B cell (primary cell): Measurements from ENCODE around the gene SLC23A3. TPM values are rescaled to one million over a fixed set of nuclear protein-coding genes. Genes with fewer than 3 reads are reported as not detected.

ENCODE experiments used
- ATAC-seq: fragments of 200-7000 bp; cut with Tn5 transposase; one replicate; pipeline ENCODE4 v1.10.0; 2021; ENCODE audit warnings: low read depth, mild to moderate bottlenecking, moderate number of reproducible peaks, moderate library complexity
- CTCF ChIA-PET: fragments of 350-600 bp; sonication (Branson Sonifier 250); formaldehyde crosslinking; loops from one replicate; lab custom pipeline; 2021; ENCODE audit warnings: antibody characterized with exemption, inconsistent platforms; lab: Charles Lee
- POLR2A ChIA-PET: fragments of 350-600 bp; sonication (Branson Sonifier 250); formaldehyde crosslinking; loops from one replicate; lab custom pipeline; 2021; ENCODE audit warnings: antibody characterized with exemption; lab: Charles Lee
- DNase-seq: peaks from one replicate; pipeline ENCODE4 v3.0.0; 2013
- H2AFZ ChIP-seq: 2 replicates; pipeline ENCODE4 v1.6.1; 2012; ENCODE audit warnings: mild to moderate bottlenecking, low read depth, low read length; ENCODE audit not compliant: insufficient read depth, poor library complexity, severe bottlenecking
- H3K27ac ChIP-seq, 2 donors: 1 replicate in 1 of 2; 2 replicates in 1 of 2; pipeline ENCODE4 v1.5.1; 2012 to 2013; ENCODE audit warnings: low read length in 2 of 2, mild to moderate bottlenecking in 2 of 2, moderate library complexity in 1 of 2
- H3K27me3 ChIP-seq, 4 experiments: fragments of 200-600 bp in 1 of 4; sonication (generic) in 1 of 4; replicated peaks in 1 of 4; 1 replicate in 2 of 4; 2 replicates in 2 of 4; pipeline versions ENCODE4 v1.6.1 to v1.7.0; 2013 to 2016; ENCODE audit warnings: low read length in 3 of 4, mild to moderate bottlenecking in 2 of 4, mixed read lengths in 1 of 4, moderate library complexity in 1 of 4; ENCODE audit not compliant: insufficient read depth in 4 of 4, control insufficient read depth in 3 of 4; ENCODE audit errors: control extremely low read depth in 1 of 4
- H3K36me3 ChIP-seq, 2 experiments: replicated peaks in 1 of 2; 1 replicate in 1 of 2; 2 replicates in 1 of 2; pipeline versions ENCODE4 v1.6.1 to v1.7.1; 2013; ENCODE audit warnings: low read length in 1 of 2; ENCODE audit not compliant: insufficient read depth in 2 of 2, control insufficient read depth in 1 of 2; ENCODE audit errors: control extremely low read depth in 1 of 2, extremely low read depth in 1 of 2
- H3K4me1 ChIP-seq, 2 donors: fragments of 200-600 bp in 1 of 2; sonication (generic) in 1 of 2; 1 replicate in 1 of 2; 2 replicates in 1 of 2; pipeline versions ENCODE4 v1.5.1 to v1.6.1; 2013 to 2017; ENCODE audit warnings: low read length in 2 of 2; ENCODE audit not compliant: control insufficient read depth in 2 of 2, insufficient read depth in 2 of 2
- H3K4me2 ChIP-seq: replicated peaks from 2 replicates; pipeline ENCODE3; 2012; ENCODE audit warnings: mild to moderate bottlenecking, low read depth, low read length; ENCODE audit not compliant: poor library complexity, severe bottlenecking
- H3K4me3 ChIP-seq, 5 experiments: fragments of 200-600 bp in 1 of 5; sonication (generic) in 1 of 5; 1 replicate in 3 of 5; 2 replicates in 2 of 5; pipeline versions ENCODE4 v1.5.1 to v1.7.0; 2011 to 2016; ENCODE audit warnings: low read length in 4 of 5, mild to moderate bottlenecking in 4 of 5, low read depth in 2 of 5, control low read depth in 1 of 5, moderate library complexity in 1 of 5; ENCODE audit not compliant: insufficient read depth in 1 of 5; ENCODE audit errors: control extremely low read depth in 1 of 5, extremely low read depth in 1 of 5
- H3K79me2 ChIP-seq: fragments of 200-600 bp; sonication (generic); one replicate; pipeline ENCODE4 v1.6.0; 2016; ENCODE audit warnings: low read length; ENCODE audit not compliant: control insufficient read depth, insufficient read depth
- H3K9ac ChIP-seq: fragments of 200-600 bp; sonication (generic); 2 replicates; pipeline ENCODE4 v1.6.1; 2017; ENCODE audit warnings: mild to moderate bottlenecking, low read length, moderate library complexity
- H3K9me3 ChIP-seq, 3 donors: one replicate each; pipeline versions ENCODE4 v1.6.1 to v1.7.1; 2013; ENCODE audit warnings: low read length in 2 of 3; ENCODE audit not compliant: control insufficient read depth in 2 of 3, insufficient read depth in 1 of 3; ENCODE audit errors: control extremely low read depth in 1 of 3
- H4K20me1 ChIP-seq: 2 replicates; pipeline ENCODE4 v1.6.0; 2012; ENCODE audit warnings: mild to moderate bottlenecking, low read length; ENCODE audit not compliant: insufficient read depth, control insufficient read depth, poor library complexity, severe bottlenecking
- H3K27ac Mint-ChIP-seq: one replicate; pipeline ENCODE4 v1.8.0; 2021; ENCODE audit warnings: mixed read lengths
- H3K27me3 Mint-ChIP-seq: one replicate; pipeline ENCODE4 v1.8.0; 2021; ENCODE audit warnings: mixed read lengths
- H3K4me1 Mint-ChIP-seq: one replicate; pipeline ENCODE4 v1.8.0; 2021; ENCODE audit warnings: mixed read lengths
- H3K4me3 Mint-ChIP-seq: one replicate; pipeline ENCODE4 v1.8.0; 2021; ENCODE audit warnings: mixed read lengths
- H3K9me3 Mint-ChIP-seq: one replicate; pipeline ENCODE4 v1.8.0; 2022; ENCODE audit warnings: mixed read lengths; ENCODE audit not compliant: insufficient read depth
- EZH2 ChIP-seq: IDR thresholded peaks from 2 replicates; pipeline ENCODE4 v1.6.1; 2012; ENCODE audit warnings: borderline replicate concordance, low read depth, mild to moderate bottlenecking, moderate library complexity, low read length; ENCODE audit not compliant: insufficient read depth, poor library complexity, severe bottlenecking
- WGBS: methylation state at CpG from one replicate; pipeline ENCODE4 v1.1.5; 2013; ENCODE audit warnings: missing lambda C conversion rate; ENCODE audit not compliant: insufficient coverage; 5-methylcytosine and 5-hydroxymethylcytosine counted together
- intact Hi-C: fragments of 100-400 bp; cut with micrococcal nuclease; formaldehyde crosslinking; loops from one replicate; pipeline ENCODE4 v1.10.0; 2022
- polyA plus RNA-seq: library from polyadenylated mRNA; depleted of rRNA; stranded (reverse); fragments of >200 nt; gene quantifications from 2 replicates; pipeline ENCODE4 v1.2.3, GENCODE V29; 2012
- total RNA-seq, 2 donors: library from RNA; stranded (reverse); fragments of 120-200 nt in 1 of 2; gene quantifications; 1 replicate in 1 of 2; 2 replicates in 1 of 2; pipeline versions ENCODE4 v1.2.3 to v1.2.4, GENCODE V29; 2013 to 2022
- TF ChIP-seq, protein P1 (sequence below): fragments of 200-600 bp; IDR thresholded peaks from one replicate; pipeline ENCODE4 v1.8.0; 2022; ENCODE audit warnings: antibody characterized with exemption, mild to moderate bottlenecking

The SLC23A3 gene
- total and polyA plus RNA-seq, 2 donors (not counting 1 experiment from before 2014, with no cell fraction given), result 2.4 to 15.2 TPM

DNA sequence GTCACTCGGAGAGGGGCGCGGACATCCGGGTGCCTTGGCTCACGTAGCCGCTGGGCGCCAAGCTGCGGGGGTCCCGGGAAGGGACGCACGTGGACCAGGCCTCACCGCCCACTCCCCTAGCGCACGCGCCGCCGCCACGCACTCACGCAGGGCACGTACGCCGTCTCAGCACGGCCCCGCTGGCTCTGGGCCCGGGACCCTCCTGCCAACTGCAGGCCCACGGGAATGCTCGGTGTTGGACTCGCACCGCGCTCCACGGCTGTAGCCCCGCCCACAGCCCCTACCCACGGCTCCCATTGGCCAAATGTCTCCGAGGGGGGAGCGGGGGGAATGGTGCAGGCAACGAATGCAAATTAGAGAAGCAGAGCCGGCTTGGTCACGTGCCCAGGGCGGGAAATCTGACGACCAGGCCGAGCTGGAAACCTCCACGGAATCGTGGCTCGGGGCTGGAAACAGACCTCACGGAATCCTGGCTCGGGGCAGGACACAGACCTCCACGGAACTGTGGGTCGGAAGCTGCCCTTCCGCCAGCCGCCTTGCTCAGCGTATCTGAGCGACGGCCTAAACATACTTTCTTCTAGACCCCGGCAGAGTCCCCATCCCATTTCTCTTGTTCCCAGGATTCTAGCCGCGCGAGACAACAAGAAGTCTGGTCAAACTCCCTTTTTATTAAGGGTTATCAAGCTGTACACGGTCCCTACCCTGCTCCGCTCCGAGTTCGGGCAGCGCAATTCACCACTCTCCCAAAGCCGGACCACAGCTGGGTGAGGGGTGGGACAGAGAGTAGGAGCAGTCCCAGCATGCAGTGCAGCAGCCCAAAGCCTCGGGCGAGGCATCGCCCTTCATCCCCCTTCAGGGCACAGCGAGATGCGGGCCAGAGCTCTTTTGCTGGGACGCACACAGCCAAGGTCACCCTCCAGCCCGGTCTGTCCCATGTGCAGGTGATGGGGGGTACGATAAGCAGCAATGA is 49.2 kb upstream of the SLC23A3 start, which contains the start of gene ABCB6:
Gene ABCB6, minus strand, starts transcription at position 227 of the 970 bp plus-strand sequence. CDS start 285 bp downstream, outside the sequence.
- WGBS, result 19% methylated on average over 71 of the region's 71 CpGs
- H3K4me3 Mint-ChIP-seq, result peak within 1 kb of the TSS; percentile 87

More for the DNA sequence above, 49.2 kb upstream of the SLC23A3 start, which contains the start of gene ABCB6:
- Histone ChIP-seq H3K27ac (peak within 1 kb of the TSS; percentile 0 to 55), H3K4me2 (peak within 1 kb of the TSS; percentile 91), H3K9ac (peak within 1 kb of the TSS; percentile 68), H3K9me3 (no peaks in the 10 kb centered on the region), H3K27me3 (no peaks in the 10 kb centered on the region), H3K4me3 (peak within 1 kb of the TSS; percentile 51 to 74 (median 66)), H2AFZ (peak within 1 kb of the TSS; percentile 68), H4K20me1 (peaks cover 38% of the 10 kb centered on the region), H3K79me2 (no peaks in the 10 kb centered on the region), H3K36me3 (peaks cover 5 to 40% of the 10 kb centered on the region in 2 experiments), H3K4me1 (peaks cover 17 to 21% of the 10 kb centered on the region in 2 donors)
- TF ChIP-seq EZH2, result no peak
- TF ChIP-seq, protein P1, sequence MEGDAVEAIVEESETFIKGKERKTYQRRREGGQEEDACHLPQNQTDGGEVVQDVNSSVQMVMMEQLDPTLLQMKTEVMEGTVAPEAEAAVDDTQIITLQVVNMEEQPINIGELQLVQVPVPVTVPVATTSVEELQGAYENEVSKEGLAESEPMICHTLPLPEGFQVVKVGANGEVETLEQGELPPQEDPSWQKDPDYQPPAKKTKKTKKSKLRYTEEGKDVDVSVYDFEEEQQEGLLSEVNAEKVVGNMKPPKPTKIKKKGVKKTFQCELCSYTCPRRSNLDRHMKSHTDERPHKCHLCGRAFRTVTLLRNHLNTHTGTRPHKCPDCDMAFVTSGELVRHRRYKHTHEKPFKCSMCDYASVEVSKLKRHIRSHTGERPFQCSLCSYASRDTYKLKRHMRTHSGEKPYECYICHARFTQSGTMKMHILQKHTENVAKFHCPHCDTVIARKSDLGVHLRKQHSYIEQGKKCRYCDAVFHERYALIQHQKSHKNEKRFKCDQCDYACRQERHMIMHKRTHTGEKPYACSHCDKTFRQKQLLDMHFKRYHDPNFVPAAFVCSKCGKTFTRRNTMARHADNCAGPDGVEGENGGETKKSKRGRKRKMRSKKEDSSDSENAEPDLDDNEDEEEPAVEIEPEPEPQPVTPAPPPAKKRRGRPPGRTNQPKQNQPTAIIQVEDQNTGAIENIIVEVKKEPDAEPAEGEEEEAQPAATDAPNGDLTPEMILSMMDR, result no peak
- Mint-ChIP-seq H3K4me1 (peaks cover 20% of the 10 kb centered on the region), H3K27me3 (no peaks in the 10 kb centered on the region), H3K9me3 (no peaks in the 10 kb centered on the region), H3K27ac (peak within 1 kb of the TSS; percentile 86)
- intact Hi-C loops, result loop anchor here (1.0 to 2.0 kb wide), 6 partner anchors 10 to 76 kb away; partner anchors contain the start of genes ANKZF1, ATG9A, DNAJB2 and NHEJ1
- ChIA-PET CTCF (interaction anchor here (1.0 to 4.3 kb wide), 8 partner anchors 13 to 76 kb away, joined by 3 to 26 read pairs (median 8); partner anchors contain the start of genes CNPPD1, SLC23A3, TUBA4B and ZFAND2B), POLR2A (interaction anchor here (0.7 to 3.0 kb wide), 8 partner anchors 11 to 76 kb away, joined by 3 to 30 read pairs (median 8); partner anchors contain the start of genes ANKZF1, ATG9A, CNPPD1 and DNAJB2)
- ATAC-seq (peak; percentile 95), DNase-seq (peak; percentile 92)
